MM.1S (cell line): ENCODE results near the gene RETNLB.
A peak's percentile ranks its signal among the peaks of the same experiment; 100 is the strongest.

ENCODE experiments used
- DNase-seq: peaks from one replicate; pipeline ENCODE4 v3.0.0-alpha.2; 2015
- H2AFZ ChIP-seq: fragments of 300-600 bp; sonication (generic); 2 replicates; pipeline ENCODE4 v1.6.0; 2016; ENCODE audit warnings: antibody characterized with exemption, low read length
- H3F3A ChIP-seq: fragments of 300-600 bp; sonication (generic); 2 replicates; pipeline ENCODE4 v1.6.1; 2016; ENCODE audit warnings: mild to moderate bottlenecking, antibody characterized with exemption, low read length, moderate library complexity, mixed read lengths; ENCODE audit not compliant: insufficient read depth
- H3K27ac ChIP-seq: fragments of 300-600 bp; sonication (generic); 2 replicates; pipeline ENCODE4 v1.5.1; 2016; ENCODE audit warnings: mild to moderate bottlenecking, low read length
- H3K27me3 ChIP-seq: fragments of 300-600 bp; sonication (generic); replicated peaks from 2 replicates; pipeline ENCODE4 v1.6.0; 2016; ENCODE audit warnings: low read length; ENCODE audit not compliant: insufficient read depth
- H3K36me3 ChIP-seq: fragments of 300-600 bp; sonication (generic); replicated peaks from 2 replicates; pipeline ENCODE4 v1.6.1; 2016; ENCODE audit warnings: mild to moderate bottlenecking, low read length, mixed read lengths; ENCODE audit not compliant: insufficient read depth
- H3K4me1 ChIP-seq: fragments of 300-600 bp; sonication (generic); 2 replicates; pipeline ENCODE4 v1.6.1; 2016; ENCODE audit warnings: low read length, mixed read lengths
- H3K4me2 ChIP-seq: fragments of 300-600 bp; sonication (generic); 2 replicates; pipeline ENCODE4 v1.6.0; 2016; ENCODE audit warnings: low read depth, low read length
- H3K4me3 ChIP-seq: fragments of 300-600 bp; sonication (generic); 2 replicates; pipeline ENCODE4 v1.5.1; 2016; ENCODE audit warnings: low read length, mixed read lengths
- H3K79me2 ChIP-seq: fragments of 300-600 bp; sonication (generic); 2 replicates; pipeline ENCODE4 v1.6.1; 2016; ENCODE audit warnings: mixed run types, low read length, mixed read lengths
- H3K9ac ChIP-seq: fragments of 300-600 bp; sonication (generic); 2 replicates; pipeline ENCODE4 v1.6.1; 2016; ENCODE audit warnings: low read length, mixed read lengths
- H3K9me2 ChIP-seq: fragments of 300-600 bp; sonication (generic); replicated peaks from 2 replicates; pipeline ENCODE4 v1.6.1; 2016; ENCODE audit warnings: mild to moderate bottlenecking, low read length, mixed read lengths; ENCODE audit not compliant: insufficient read depth
- H3K9me3 ChIP-seq: fragments of 300-600 bp; sonication (generic); replicated peaks from 2 replicates; pipeline ENCODE4 v1.6.1; 2016; ENCODE audit warnings: mild to moderate bottlenecking, low read length, mixed read lengths; ENCODE audit not compliant: insufficient read depth
- H4K20me1 ChIP-seq: fragments of 300-600 bp; sonication (generic); 2 replicates; pipeline ENCODE4 v1.6.1; 2016; ENCODE audit warnings: mild to moderate bottlenecking, low read length, moderate library complexity, mixed read lengths; ENCODE audit not compliant: insufficient read depth
- CTCF ChIP-seq: fragments of 300-600 bp; sonication (generic); IDR thresholded peaks from 2 replicates; pipeline ENCODE4 v1.5.1; 2016; ENCODE audit warnings: antibody characterized with exemption, low read length, mixed read lengths
- EZH2 ChIP-seq: fragments of 300-600 bp; sonication (generic); optimal IDR thresholded peaks from 2 replicates; pipeline ENCODE3; 2017; ENCODE audit warnings: low read depth, mild to moderate bottlenecking, antibody characterized with exemption, low read length, mixed read lengths
- EZH2phosphoT487 ChIP-seq: fragments of 300-600 bp; sonication (generic); IDR thresholded peaks from 2 replicates; pipeline ENCODE4 v1.6.1; 2018; ENCODE audit warnings: antibody characterized with exemption, low read length

Gene RETNLB

GRCh38 chr3:108757404-108757982 is at the start of gene RETNLB:
Gene RETNLB, minus strand, starts transcription at chr3:108757410. Its CDS starts 225 bp downstream, at chr3:108757185.
- Histone ChIP-seq H3F3A (no peaks in the 10 kb centered on the region), H3K4me1 (peaks cover 10% of the 10 kb centered on the region; the same call in 1 of the 2 replicates), H3K79me2 (no peaks in the 10 kb centered on the region), H4K20me1 (no peaks in the 10 kb centered on the region), H2AFZ (no peak within 1 kb of the TSS), H3K9me3 (no peaks in the 10 kb centered on the region), H3K36me3 (no peaks in the 10 kb centered on the region), H3K4me2 (no peak within 1 kb of the TSS), H3K9me2 (no peaks in the 10 kb centered on the region), H3K4me3 (no peak within 1 kb of the TSS), H3K9ac (no peak within 1 kb of the TSS), H3K27ac (no peak within 1 kb of the TSS), H3K27me3 (no peaks in the 10 kb centered on the region)
- no peak for DNase-seq
- TF ChIP-seq CTCF (no peak), EZH2 (no peak), EZH2phosphoT487 (no peak)

GRCh38 chr3:108806316-108806715 is 49.1 kb upstream of the RETNLB start:
- Histone ChIP-seq H2AFZ (peak overlapping the region; percentile 65), H3K9ac (peak overlapping the region; percentile 15; the same call in 1 of the 2 replicates), H3K27me3 (no peaks in the 10 kb centered on the region), H3K27ac (peak overlapping the region; percentile 82), H3K9me3 (no peaks in the 10 kb centered on the region), H3K36me3 (no peaks in the 10 kb centered on the region), H3F3A (peaks cover 12% of the 10 kb centered on the region), H3K4me2 (peak overlapping the region; percentile 17), H3K4me1 (peaks cover 14% of the 10 kb centered on the region), H3K4me3 (peak overlapping the region; percentile 6; the same call in 1 of the 2 replicates), H4K20me1 (no peaks in the 10 kb centered on the region), H3K79me2 (no peaks in the 10 kb centered on the region), H3K9me2 (no peaks in the 10 kb centered on the region)
- DNase-seq = peak; percentile 94
- TF ChIP-seq CTCF = no peak
- no peak for TF ChIP-seq EZH2
- no peak for TF ChIP-seq EZH2phosphoT487

GRCh38 chr3:108804966-108805365 is 47.8 kb upstream of the RETNLB start:
- peaks cover 12% of the 10 kb centered on the region for H3F3A ChIP-seq
- no peak overlapping the region for H3K4me3 ChIP-seq
- H3K27me3 ChIP-seq = no peaks in the 10 kb centered on the region
- H3K9me3 ChIP-seq = no peaks in the 10 kb centered on the region
- no peak overlapping the region for H3K4me2 ChIP-seq
- no peaks in the 10 kb centered on the region for H3K36me3 ChIP-seq
- H3K9ac ChIP-seq = no peak overlapping the region
- H3K4me1 ChIP-seq = peaks cover 14% of the 10 kb centered on the region
- H4K20me1 ChIP-seq = no peaks in the 10 kb centered on the region
- H3K9me2 ChIP-seq = no peaks in the 10 kb centered on the region
- TF ChIP-seq CTCF = no peak
- TF ChIP-seq EZH2phosphoT487 = no peak
- TF ChIP-seq EZH2 = no peak
- DNase-seq = no peak
- H3K27ac ChIP-seq = no peak overlapping the region
- no peak overlapping the region for H2AFZ ChIP-seq
- no peaks in the 10 kb centered on the region for H3K79me2 ChIP-seq
